Effector memory CD4-positive, alpha-beta T cell (primary cell): ENCODE data around the gene LURAP1L.

Experiments
- DNase-seq, 3 donors: peaks; one replicate each; pipeline ENCODE4 v3.0.0-alpha.2; 2020
- H3K27ac ChIP-seq: 2 replicates; pipeline ENCODE4 v1.7.0; 2013; ENCODE audit warnings: mild to moderate bottlenecking, low read length, moderate library complexity; ENCODE audit not compliant: insufficient read depth, poor library complexity, severe bottlenecking
- H3K27me3 ChIP-seq: replicated peaks from 2 replicates; pipeline ENCODE4 v1.7.0; 2013; ENCODE audit warnings: mild to moderate bottlenecking, low read length; ENCODE audit not compliant: insufficient read depth, control insufficient read depth, poor library complexity, severe bottlenecking
- H3K36me3 ChIP-seq: 2 replicates; pipeline ENCODE4 v1.7.0; 2013; ENCODE audit warnings: mild to moderate bottlenecking, low read length, moderate library complexity; ENCODE audit not compliant: control insufficient read depth, insufficient read depth
- H3K4me1 ChIP-seq: 2 replicates; pipeline ENCODE4 v1.7.0; 2013; ENCODE audit warnings: low read length, mild to moderate bottlenecking; ENCODE audit not compliant: control insufficient read depth, insufficient read depth, poor library complexity, severe bottlenecking
- H3K4me3 ChIP-seq: 2 replicates; pipeline ENCODE4 v1.7.0; 2013; ENCODE audit warnings: low read length, low read depth, mild to moderate bottlenecking; ENCODE audit not compliant: insufficient read depth, poor library complexity, severe bottlenecking
- H3K9me3 ChIP-seq: 2 replicates; pipeline ENCODE4 v1.7.0; 2013; ENCODE audit warnings: mild to moderate bottlenecking, low read length, moderate library complexity; ENCODE audit not compliant: control insufficient read depth

LURAP1L gene

GRCh38 chr9:12775679-12776512 is 1.1 kb downstream of the LURAP1L start:
- Histone ChIP-seq H3K4me1 (no peaks in the 10 kb centered on the region), H3K27ac (no peak overlapping the region), H3K9me3 (no peaks in the 10 kb centered on the region), H3K27me3 (peaks cover 3% of the 10 kb centered on the region), H3K36me3 (no peaks in the 10 kb centered on the region), H3K4me3 (no peak overlapping the region)
- DNase-seq, result no peak

GRCh38 chr9:12776513-12777055 is 1.8 kb downstream of the LURAP1L start:
- H3K36me3 ChIP-seq, result no peaks in the 10 kb centered on the region
- no peak overlapping the region for H3K4me3 ChIP-seq
- no peaks in the 10 kb centered on the region for H3K9me3 ChIP-seq
- DNase-seq, result no peak
- H3K4me1 ChIP-seq, result no peaks in the 10 kb centered on the region
- H3K27ac ChIP-seq, result no peak overlapping the region
- peaks cover 3% of the 10 kb centered on the region for H3K27me3 ChIP-seq

GRCh38 chr9:12777121-12778022 is 2.6 kb downstream of the LURAP1L start:
- H3K27me3 ChIP-seq, result peaks cover 3% of the 10 kb centered on the region
- no peaks in the 10 kb centered on the region for H3K36me3 ChIP-seq
- no peak overlapping the region for H3K4me3 ChIP-seq
- no peaks in the 10 kb centered on the region for H3K9me3 ChIP-seq
- no peak overlapping the region for H3K27ac ChIP-seq
- no peak for DNase-seq
- no peaks in the 10 kb centered on the region for H3K4me1 ChIP-seq

- no peaks in the 10 kb centered on the region for H3K9me3 ChIP-seq
- H3K36me3 ChIP-seq, result no peaks in the 10 kb centered on the region
- peaks cover 3% of the 10 kb centered on the region for H3K27me3 ChIP-seq
- no peaks in the 10 kb centered on the region for H3K4me1 ChIP-seq
- no peak for DNase-seq
- no peak overlapping the region for H3K4me3 ChIP-seq
- H3K27ac ChIP-seq, result no peak overlapping the region
These were observed 3.6 kb downstream of the LURAP1L start for GRCh38 chr9:12778389-12778788.

GRCh38 chr9:12781226-12781733 is 6.5 kb downstream of the LURAP1L start:
- Histone ChIP-seq H3K36me3 (no peaks in the 10 kb centered on the region), H3K27ac (no peak overlapping the region), H3K27me3 (no peaks in the 10 kb centered on the region), H3K4me1 (no peaks in the 10 kb centered on the region), H3K4me3 (no peak overlapping the region), H3K9me3 (peaks cover 2% of the 10 kb centered on the region)
- no peak for DNase-seq

- peaks cover 2% of the 10 kb centered on the region for H3K9me3 ChIP-seq
- H3K36me3 ChIP-seq, result no peaks in the 10 kb centered on the region
- H3K27ac ChIP-seq, result no peak overlapping the region
- DNase-seq, result no peak
- no peak overlapping the region for H3K4me3 ChIP-seq
- H3K27me3 ChIP-seq, result no peaks in the 10 kb centered on the region
- H3K4me1 ChIP-seq, result no peaks in the 10 kb centered on the region
These were observed 9.1 kb downstream of the LURAP1L start for GRCh38 chr9:12783767-12784460.

GRCh38 chr9:12784461-12785259 is 9.8 kb downstream of the LURAP1L start:
- H3K4me3 ChIP-seq, result no peak overlapping the region
- H3K36me3 ChIP-seq, result no peaks in the 10 kb centered on the region
- H3K9me3 ChIP-seq, result peaks cover 2% of the 10 kb centered on the region
- H3K27me3 ChIP-seq, result no peaks in the 10 kb centered on the region
- H3K27ac ChIP-seq, result no peak overlapping the region
- no peaks in the 10 kb centered on the region for H3K4me1 ChIP-seq
- DNase-seq, result no peak

- peaks cover 2% of the 10 kb centered on the region for H3K9me3 ChIP-seq
- H3K4me3 ChIP-seq, result no peak overlapping the region
- no peak for DNase-seq
- H3K27me3 ChIP-seq, result no peaks in the 10 kb centered on the region
- H3K36me3 ChIP-seq, result no peaks in the 10 kb centered on the region
- H3K27ac ChIP-seq, result no peak overlapping the region
- no peaks in the 10 kb centered on the region for H3K4me1 ChIP-seq
These were observed 10.5 kb downstream of the LURAP1L start for GRCh38 chr9:12785260-12785770.

GRCh38 chr9:12785941-12786340 is 11.1 kb downstream of the LURAP1L start:
- H3K4me1 ChIP-seq, result no peaks in the 10 kb centered on the region
- DNase-seq, result no peak
- H3K9me3 ChIP-seq, result peaks cover 2% of the 10 kb centered on the region
- no peaks in the 10 kb centered on the region for H3K36me3 ChIP-seq
- no peaks in the 10 kb centered on the region for H3K27me3 ChIP-seq
- no peak overlapping the region for H3K27ac ChIP-seq
- H3K4me3 ChIP-seq, result no peak overlapping the region
